WTC11 (cell line): ENCODE data around the gene PCGF5. TPM values are rescaled to one million over a fixed set of nuclear protein-coding genes. Genes with fewer than 3 reads are reported as not detected.

Experiments
- ATAC-seq: fragments of 200-7000 bp; cut with Tn5 transposase; 2 replicates; pipeline ENCODE4 v1.10.0; 2021; ENCODE audit warnings: mild to moderate bottlenecking, moderate library complexity
- CTCF ChIA-PET: fragments of 300-600 bp; sonication (Branson Sonifier 250); formaldehyde crosslinking; loops from one replicate; lab custom pipeline; 2021; ENCODE audit warnings: antibody characterized with exemption; lab: Charles Lee
- POLR2A ChIA-PET: fragments of 350-600 bp; sonication (Branson Sonifier 250); formaldehyde crosslinking; loops from one replicate; lab custom pipeline; 2021; ENCODE audit warnings: antibody characterized with exemption; lab: Charles Lee
- DNase-seq: peaks from one replicate; pipeline ENCODE4 v3.0.0; 2021; ENCODE audit warnings: low spot score
- H3K27ac Mint-ChIP-seq: 2 replicates; pipeline ENCODE4 v1.8.0; 2021; ENCODE audit warnings: mixed read lengths
- H3K27me3 Mint-ChIP-seq: 2 replicates; pipeline ENCODE4 v1.8.0; 2021; ENCODE audit warnings: low read depth, mild to moderate bottlenecking, moderate library complexity, mixed read lengths
- H3K36me3 Mint-ChIP-seq: 2 replicates; pipeline ENCODE4 v1.8.0; 2021; ENCODE audit warnings: mixed read lengths
- H3K4me1 Mint-ChIP-seq: 2 replicates; pipeline ENCODE4 v1.8.0; 2022; ENCODE audit warnings: mixed read lengths
- H3K4me3 Mint-ChIP-seq: 2 replicates; pipeline ENCODE4 v1.8.0; 2021; ENCODE audit warnings: mild to moderate bottlenecking, moderate library complexity, mixed read lengths
- H3K9me3 Mint-ChIP-seq: 2 replicates; pipeline ENCODE4 v1.8.0; 2021; ENCODE audit warnings: mixed read lengths
- E2F1 ChIP-seq: sonication (generic); formaldehyde crosslinking; IDR thresholded peaks from 2 replicates; pipeline ENCODE4 v1.8.0; 2022; ENCODE audit warnings: mild to moderate bottlenecking, missing genetic modification reagents
- E2F5 ChIP-seq: sonication (generic); formaldehyde crosslinking; IDR thresholded peaks from 2 replicates; pipeline ENCODE4 v1.8.1; 2022; ENCODE audit warnings: mild to moderate bottlenecking, moderate library complexity, missing genetic modification reagents
- JUN ChIP-seq: sonication (generic); formaldehyde crosslinking; IDR thresholded peaks from 2 replicates; pipeline ENCODE4 v1.8.0; 2023; ENCODE audit warnings: mild to moderate bottlenecking, missing genetic modification reagents
- NFYB ChIP-seq: sonication (generic); formaldehyde crosslinking; conservative IDR thresholded peaks from 2 replicates; pipeline ENCODE4 v1.8.0; 2022; ENCODE audit warnings: low read depth, missing genetic modification reagents
- PRRX2 ChIP-seq: fragments of 250-450 bp; sonication (Bioruptor Pico); IDR thresholded peaks from 2 replicates; pipeline ENCODE4 v1.8.0; 2021; ENCODE audit warnings: mild to moderate bottlenecking
- RORB ChIP-seq: fragments of 250-450 bp; sonication (Bioruptor Pico); IDR thresholded peaks from 2 replicates; pipeline ENCODE4 v1.9.0; 2021; ENCODE audit warnings: mild to moderate bottlenecking
- SP1 ChIP-seq: sonication (generic); formaldehyde crosslinking; conservative IDR thresholded peaks from 2 replicates; pipeline ENCODE4 v1.8.1; 2022; ENCODE audit warnings: missing genetic modification reagents
- STAT6 ChIP-seq: sonication (generic); formaldehyde crosslinking; conservative IDR thresholded peaks from 2 replicates; pipeline ENCODE4 v1.8.1; 2023; ENCODE audit warnings: mild to moderate bottlenecking, low read depth, missing genetic modification reagents, moderate library complexity
- ZBTB21 ChIP-seq: sonication (generic); formaldehyde crosslinking; IDR thresholded peaks from 2 replicates; pipeline ENCODE4 v1.8.1; 2023; ENCODE audit warnings: mild to moderate bottlenecking, missing genetic modification reagents, borderline replicate concordance
- total RNA-seq: library from RNA; stranded (reverse); gene quantifications from 3 replicates; pipeline ENCODE4 v1.2.3, GENCODE V29; 2021
- TF ChIP-seq, protein P1 (sequence below): sonication (generic); formaldehyde crosslinking; IDR thresholded peaks from 2 replicates; pipeline ENCODE4 v1.8.1; 2022; ENCODE audit warnings: mild to moderate bottlenecking, missing genetic modification reagents, moderate library complexity, borderline replicate concordance
- TF ChIP-seq, protein P2 (sequence below): sonication (generic); formaldehyde crosslinking; IDR thresholded peaks from 2 replicates; pipeline ENCODE4 v1.8.1; 2023; ENCODE audit warnings: mild to moderate bottlenecking, missing genetic modification reagents
- TF ChIP-seq, protein P3 (sequence below): fragments of 200-600 bp; IDR thresholded peaks from 2 replicates; pipeline ENCODE4 v1.8.0; 2022; ENCODE audit warnings: antibody characterized with exemption
- TF ChIP-seq, protein P4 (sequence below): sonication (generic); formaldehyde crosslinking; IDR thresholded peaks from 2 replicates; pipeline ENCODE4 v1.8.1; 2023; ENCODE audit warnings: mild to moderate bottlenecking, missing genetic modification reagents, moderate library complexity

Gene PCGF5
- total RNA-seq, 1 experiment from 2014 or later: 5.2 TPM

DNA sequence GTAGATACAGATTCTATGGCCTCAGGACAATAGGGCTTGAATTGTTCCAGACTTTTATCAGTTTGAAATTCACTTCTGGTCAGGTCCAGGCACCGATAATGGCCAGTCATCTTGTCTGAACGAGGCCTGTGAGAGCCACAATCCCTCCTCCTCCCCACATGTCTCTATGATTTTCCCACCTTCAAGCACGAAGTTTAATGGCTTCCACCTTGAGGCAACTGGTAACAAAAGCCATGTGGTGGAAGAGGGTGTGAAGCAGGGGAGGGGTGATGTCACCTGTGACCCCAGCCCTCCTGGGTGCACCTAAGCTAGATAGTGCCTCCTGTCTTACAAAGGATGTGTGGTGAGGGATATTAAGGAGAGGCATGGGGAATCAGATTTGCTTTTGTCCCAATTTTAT, 89.2 kb downstream of the PCGF5 start (continued):
- TF ChIP-seq STAT6 (CRISPR knock-in tag) (no peak), E2F5 (CRISPR knock-in tag) (no peak), E2F1 (CRISPR knock-in tag) (no peak), JUN (no peak), RORB (CRISPR knock-in tag) (no peak)
- TF ChIP-seq, protein P1, sequence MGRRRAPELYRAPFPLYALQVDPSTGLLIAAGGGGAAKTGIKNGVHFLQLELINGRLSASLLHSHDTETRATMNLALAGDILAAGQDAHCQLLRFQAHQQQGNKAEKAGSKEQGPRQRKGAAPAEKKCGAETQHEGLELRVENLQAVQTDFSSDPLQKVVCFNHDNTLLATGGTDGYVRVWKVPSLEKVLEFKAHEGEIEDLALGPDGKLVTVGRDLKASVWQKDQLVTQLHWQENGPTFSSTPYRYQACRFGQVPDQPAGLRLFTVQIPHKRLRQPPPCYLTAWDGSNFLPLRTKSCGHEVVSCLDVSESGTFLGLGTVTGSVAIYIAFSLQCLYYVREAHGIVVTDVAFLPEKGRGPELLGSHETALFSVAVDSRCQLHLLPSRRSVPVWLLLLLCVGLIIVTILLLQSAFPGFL: no peak
- TF ChIP-seq, protein P2, sequence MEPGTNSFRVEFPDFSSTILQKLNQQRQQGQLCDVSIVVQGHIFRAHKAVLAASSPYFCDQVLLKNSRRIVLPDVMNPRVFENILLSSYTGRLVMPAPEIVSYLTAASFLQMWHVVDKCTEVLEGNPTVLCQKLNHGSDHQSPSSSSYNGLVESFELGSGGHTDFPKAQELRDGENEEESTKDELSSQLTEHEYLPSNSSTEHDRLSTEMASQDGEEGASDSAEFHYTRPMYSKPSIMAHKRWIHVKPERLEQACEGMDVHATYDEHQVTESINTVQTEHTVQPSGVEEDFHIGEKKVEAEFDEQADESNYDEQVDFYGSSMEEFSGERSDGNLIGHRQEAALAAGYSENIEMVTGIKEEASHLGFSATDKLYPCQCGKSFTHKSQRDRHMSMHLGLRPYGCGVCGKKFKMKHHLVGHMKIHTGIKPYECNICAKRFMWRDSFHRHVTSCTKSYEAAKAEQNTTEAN: no peak

DNA sequence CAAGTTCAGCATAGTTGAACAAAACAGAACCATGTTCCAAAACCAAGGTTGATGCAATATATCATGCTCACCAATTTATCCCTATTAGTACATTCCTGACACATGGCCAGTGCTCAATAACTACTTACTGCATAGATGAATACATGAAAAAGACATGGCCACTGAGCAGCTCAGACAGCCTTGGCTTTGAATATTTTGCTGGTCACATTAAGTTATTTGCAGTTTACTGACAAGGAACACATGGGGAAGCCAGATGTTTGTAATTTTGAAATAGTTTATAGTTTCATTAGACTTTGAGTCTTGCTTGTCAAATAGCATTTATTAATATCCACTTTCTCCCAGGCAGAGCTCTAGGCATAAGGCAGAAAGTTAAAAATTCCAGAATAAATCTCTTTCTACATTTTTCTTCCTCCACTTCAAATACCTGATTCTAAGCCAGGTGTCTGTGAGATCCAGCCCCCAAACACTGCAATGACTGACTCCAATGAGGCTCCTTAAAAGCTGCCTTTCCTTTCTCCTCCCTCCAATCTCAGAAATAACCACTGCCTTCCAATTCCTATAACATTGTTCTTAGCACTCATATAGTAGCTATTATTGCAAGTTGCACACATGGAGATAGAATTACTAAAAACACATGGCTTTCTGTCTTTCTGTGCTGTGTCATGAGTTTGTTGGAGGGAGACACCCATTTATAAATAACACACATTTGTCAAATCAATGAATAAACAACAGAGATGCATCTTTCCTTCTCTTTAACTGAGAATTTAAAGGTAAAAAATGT, 91.3 kb downstream of the PCGF5 start:
- Mint-ChIP-seq H3K4me3 (no peak overlapping the region), H3K9me3 (no peaks in the 10 kb centered on the region), H3K27me3 (0 out of 2 replicates have a peak, but pooled peaks cover 2% of the 10 kb centered on the region), H3K27ac (no peak overlapping the region), H3K36me3 (no peaks in the 10 kb centered on the region), H3K4me1 (no peaks in the 10 kb centered on the region)
- ATAC-seq: no peak
- ChIA-PET POLR2A (no interaction called here), CTCF (interaction anchor here (1.0 to 1.9 kb wide), 2 partner anchors 13 to 15 kb away, joined by 3 to 10 read pairs; no protein-coding TSS in a partner anchor)
- TF ChIP-seq ZBTB21 (CRISPR knock-in tag) (no peak), PRRX2 (CRISPR knock-in tag) (no peak), SP1 (no peak), NFYB (no peak)
- TF ChIP-seq, protein P3, sequence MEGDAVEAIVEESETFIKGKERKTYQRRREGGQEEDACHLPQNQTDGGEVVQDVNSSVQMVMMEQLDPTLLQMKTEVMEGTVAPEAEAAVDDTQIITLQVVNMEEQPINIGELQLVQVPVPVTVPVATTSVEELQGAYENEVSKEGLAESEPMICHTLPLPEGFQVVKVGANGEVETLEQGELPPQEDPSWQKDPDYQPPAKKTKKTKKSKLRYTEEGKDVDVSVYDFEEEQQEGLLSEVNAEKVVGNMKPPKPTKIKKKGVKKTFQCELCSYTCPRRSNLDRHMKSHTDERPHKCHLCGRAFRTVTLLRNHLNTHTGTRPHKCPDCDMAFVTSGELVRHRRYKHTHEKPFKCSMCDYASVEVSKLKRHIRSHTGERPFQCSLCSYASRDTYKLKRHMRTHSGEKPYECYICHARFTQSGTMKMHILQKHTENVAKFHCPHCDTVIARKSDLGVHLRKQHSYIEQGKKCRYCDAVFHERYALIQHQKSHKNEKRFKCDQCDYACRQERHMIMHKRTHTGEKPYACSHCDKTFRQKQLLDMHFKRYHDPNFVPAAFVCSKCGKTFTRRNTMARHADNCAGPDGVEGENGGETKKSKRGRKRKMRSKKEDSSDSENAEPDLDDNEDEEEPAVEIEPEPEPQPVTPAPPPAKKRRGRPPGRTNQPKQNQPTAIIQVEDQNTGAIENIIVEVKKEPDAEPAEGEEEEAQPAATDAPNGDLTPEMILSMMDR: no peak
- TF ChIP-seq, protein P4, sequence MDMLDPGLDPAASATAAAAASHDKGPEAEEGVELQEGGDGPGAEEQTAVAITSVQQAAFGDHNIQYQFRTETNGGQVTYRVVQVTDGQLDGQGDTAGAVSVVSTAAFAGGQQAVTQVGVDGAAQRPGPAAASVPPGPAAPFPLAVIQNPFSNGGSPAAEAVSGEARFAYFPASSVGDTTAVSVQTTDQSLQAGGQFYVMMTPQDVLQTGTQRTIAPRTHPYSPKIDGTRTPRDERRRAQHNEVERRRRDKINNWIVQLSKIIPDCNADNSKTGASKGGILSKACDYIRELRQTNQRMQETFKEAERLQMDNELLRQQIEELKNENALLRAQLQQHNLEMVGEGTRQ (CRISPR knock-in tag): no peak
- DNase-seq: no peak
